HEK293T (cell line): ENCODE data around the gene CAD.

Source experiments
- CTCF ChIA-PET: fragments of 350-600 bp; formaldehyde crosslinking; extraction: SDS; loops from one replicate; lab custom pipeline; 2021; ENCODE audit warnings: antibody characterized with exemption, inconsistent platforms; lab: Yijun Ruan, JAX
- POLR2A ChIA-PET: fragments of 350-600 bp; formaldehyde crosslinking; extraction: SDS; loops from one replicate; lab custom pipeline; 2020; ENCODE audit warnings: antibody characterized with exemption, inconsistent platforms; lab: Yijun Ruan, JAX
- DNase-seq: peaks from one replicate; pipeline ENCODE4 v3.0.0; 2012; ENCODE audit warnings: mixed read lengths; ENCODE audit errors: extremely low spot score
- ARNT ChIP-seq: fragments of 450-650 bp; IDR thresholded peaks from 2 replicates; pipeline ENCODE4 v1.6.1; 2017; ENCODE audit warnings: mild to moderate bottlenecking
- BHLHE40 ChIP-seq: fragments of 450-650 bp; IDR thresholded peaks from 2 replicates; pipeline ENCODE4 v1.6.1; 2016; ENCODE audit warnings: mild to moderate bottlenecking, moderate library complexity, borderline replicate concordance
- CTBP1 ChIP-seq: fragments of 450-650 bp; IDR thresholded peaks from 2 replicates; pipeline ENCODE4 v1.6.1; 2016; ENCODE audit warnings: borderline replicate concordance
- ELF4 ChIP-seq: fragments of 450-650 bp; IDR thresholded peaks from 2 replicates; pipeline ENCODE4 v1.6.1; 2017; ENCODE audit warnings: antibody characterized with exemption
- FOXA1 ChIP-seq: fragments of 450-650 bp; IDR thresholded peaks from 2 replicates; pipeline ENCODE4 v1.6.1; 2016; ENCODE audit warnings: mild to moderate bottlenecking
- FOXK2 ChIP-seq: fragments of 450-650 bp; IDR thresholded peaks from 2 replicates; pipeline ENCODE4 v1.6.1; 2016; ENCODE audit warnings: mild to moderate bottlenecking
- FOXM1 ChIP-seq: fragments of 450-650 bp; IDR thresholded peaks from 2 replicates; pipeline ENCODE4 v1.6.1; 2017; ENCODE audit warnings: mild to moderate bottlenecking, borderline replicate concordance
- HDGF ChIP-seq: fragments of 450-650 bp; IDR thresholded peaks from 2 replicates; pipeline ENCODE4 v1.6.1; 2017; ENCODE audit warnings: antibody characterized with exemption, borderline replicate concordance
- L3MBTL2 ChIP-seq: fragments of 450-650 bp; conservative IDR thresholded peaks from 2 replicates; pipeline ENCODE4 v1.6.1; 2016; ENCODE audit warnings: mild to moderate bottlenecking
- LEF1 ChIP-seq: fragments of 450-650 bp; IDR thresholded peaks from 2 replicates; pipeline ENCODE4 v1.6.1; 2017; ENCODE audit warnings: mild to moderate bottlenecking, borderline replicate concordance
- NFRKB ChIP-seq: fragments of 450-650 bp; IDR thresholded peaks from 2 replicates; pipeline ENCODE4 v1.6.1; 2016; ENCODE audit warnings: mild to moderate bottlenecking, moderate library complexity
- PKNOX1 ChIP-seq: fragments of 450-650 bp; IDR thresholded peaks from 2 replicates; pipeline ENCODE4 v1.6.1; 2016
- SP1 ChIP-seq: fragments of 450-650 bp; IDR thresholded peaks from 2 replicates; pipeline ENCODE4 v1.6.1; 2017
- SUZ12 ChIP-seq: fragments of 450-650 bp; IDR thresholded peaks from 2 replicates; pipeline ENCODE4 v1.6.1; 2016; ENCODE audit warnings: mild to moderate bottlenecking
- TARDBP ChIP-seq: fragments of 450-650 bp; IDR thresholded peaks from 2 replicates; pipeline ENCODE4 v1.6.1; 2016
- ZNF384 ChIP-seq: fragments of 450-650 bp; IDR thresholded peaks from 2 replicates; pipeline ENCODE4 v1.6.1; 2016

CAD gene

GRCh38 chr2:27249159-27249890 lies 32.2 kb downstream of the CAD start:
- TF ChIP-seq ZNF384, result no peak
- TF ChIP-seq HDGF, result no peak
- TF ChIP-seq ELF4, result no peak
- TF ChIP-seq SUZ12, result no peak
- no peak for TF ChIP-seq FOXK2
- CTCF ChIA-PET, result interaction anchor here (0.8 to 2.6 kb wide), 7 partner anchors 14 to 54 kb away, joined by 3 to 9 read pairs (median 5); partner anchors contain the start of gene TRIM54
- POLR2A ChIA-PET, result interaction anchor here (1.0 to 2.2 kb wide), 6 partner anchors 16 to 44 kb away, joined by 3 to 8 read pairs (median 4); partner anchors contain the start of gene TRIM54
- DNase-seq, result no peak

- TF ChIP-seq L3MBTL2 (peak; percentile 67), TARDBP (no peak)
- CTCF ChIA-PET, result interaction anchor here (0.8 to 2.6 kb wide), 8 partner anchors 14 to 52 kb away, joined by 3 to 10 read pairs (median 6); partner anchors contain the start of gene TRIM54
- peak; percentile 82 for DNase-seq
- POLR2A ChIA-PET, result interaction anchor here (1.0 to 2.2 kb wide), 4 partner anchors 16 to 34 kb away, joined by 3 to 7 read pairs (median 4); partner anchors contain the start of gene TRIM54
These were observed 32.9 kb downstream of the CAD start for GRCh38 chr2:27249891-27250651.

GRCh38 chr2:27250652-27251379 lies 33.6 kb downstream of the CAD start:
- TF ChIP-seq HDGF (no peak), L3MBTL2 (no peak), ZNF384 (no peak), ARNT (no peak), FOXK2 (no peak), TARDBP (no peak), PKNOX1 (no peak), SP1 (no peak), NFRKB (no peak), FOXA1 (no peak), BHLHE40 (no peak), FOXM1 (no peak), SUZ12 (no peak)
- ChIA-PET CTCF (interaction anchor here (0.8 to 2.3 kb wide), 5 partner anchors 14 to 52 kb away, joined by 3 to 10 read pairs (median 6); no protein-coding TSS in a partner anchor), POLR2A (interaction anchor here (1.0 to 1.4 kb wide), 3 partner anchors 9 to 33 kb away, joined by 3 to 4 read pairs (median 4); partner anchors contain the start of gene TRIM54)
- no peak for DNase-seq

- ChIA-PET CTCF (interaction anchor here (1.1 to 2.3 kb wide), 4 partner anchors 13 to 51 kb away, joined by 3 to 10 read pairs (median 6); no protein-coding TSS in a partner anchor), POLR2A (interaction anchor here (1.3 to 1.4 kb wide), 2 partner anchors 10 to 31 kb away, joined by 4 read pairs; partner anchors contain the start of gene TRIM54)
- no peak for DNase-seq
- TF ChIP-seq BHLHE40 (no peak), HDGF (no peak), TARDBP (no peak), PKNOX1 (no peak), ELF4 (no peak), ZNF384 (no peak), FOXM1 (no peak), L3MBTL2 (no peak), CTBP1 (no peak), SP1 (no peak), FOXK2 (no peak), ARNT (no peak), NFRKB (no peak), SUZ12 (no peak), FOXA1 (no peak)
These were observed 34.6 kb downstream of the CAD start for GRCh38 chr2:27251766-27252165.

GRCh38 chr2:27255187-27255586 lies 38.0 kb downstream of the CAD start:
- ChIA-PET POLR2A (no interaction called here), CTCF (no interaction called here)
- TF ChIP-seq FOXM1 (no peak), ELF4 (no peak), ZNF384 (no peak), HDGF (no peak), BHLHE40 (no peak), SP1 (no peak), LEF1 (no peak), L3MBTL2 (no peak)
- DNase-seq, result no peak

GRCh38 chr2:27255660-27256059 lies 38.5 kb downstream of the CAD start:
- ChIA-PET CTCF (no interaction called here), POLR2A (no interaction called here)
- DNase-seq, result no peak
- TF ChIP-seq ELF4 (no peak), SP1 (no peak), LEF1 (no peak), HDGF (no peak), NFRKB (no peak), CTBP1 (no peak)
